Left ventricle myocardium inferior (tissue), 1 donor: ENCODE data around the gene PATJ. TPM values are rescaled to one million over a fixed set of nuclear protein-coding genes. Genes with fewer than 3 reads are reported as not detected.

Experiments used
- DNase-seq: peaks from one replicate; pipeline ENCODE4 v3.0.0-alpha.2; 2020
- H3K27ac ChIP-seq: fragments of 200-600 bp; replicated peaks from 2 replicates; pipeline ENCODE4 v1.8.0; 2021
- H3K27me3 ChIP-seq: fragments of 200-600 bp; 2 replicates; pipeline ENCODE4 v1.8.0; 2021; ENCODE audit warnings: low read depth
- H3K36me3 ChIP-seq: fragments of 200-600 bp; 2 replicates; pipeline ENCODE4 v1.8.0; 2021
- H3K4me1 ChIP-seq: fragments of 200-600 bp; 2 replicates; pipeline ENCODE4 v1.8.0; 2021
- H3K4me3 ChIP-seq: fragments of 200-600 bp; 2 replicates; pipeline ENCODE4 v1.8.0; 2021; ENCODE audit warnings: mild to moderate bottlenecking, moderate library complexity
- H3K9me3 ChIP-seq: fragments of 200-600 bp; replicated peaks from 2 replicates; pipeline ENCODE4 v1.8.0; 2021
- CTCF ChIP-seq: fragments of 200-600 bp; IDR thresholded peaks from 2 replicates; pipeline ENCODE4 v1.8.0; 2021; ENCODE audit warnings: antibody characterized with exemption, mild to moderate bottlenecking, borderline replicate concordance
- intact Hi-C: fragments of 100-400 bp; cut with micrococcal nuclease; formaldehyde crosslinking; loops from one replicate; pipeline ENCODE4 v1.11.0; 2022
- total RNA-seq: library from RNA; stranded (reverse); fragmentation: NEBNext Ultra II Directional; extraction: Animal tissue kit (Norgen Biotek cat#: 25700); gene quantifications from one replicate; pipeline ENCODE4 v1.2.1, GENCODE V29; 2021
- donor health status: DM: no; HTN: yes; CAD: no; lungs with severe emphysema.

Gene PATJ
- total RNA-seq, 1 donor from 2014 or later = 166 TPM

- H3K4me3 ChIP-seq = no peak overlapping the region
- intact Hi-C loops = no loop called here
- TF ChIP-seq CTCF = no peak
- no peak overlapping the region for H3K27ac ChIP-seq
- H3K36me3 ChIP-seq = no peaks in the 10 kb centered on the region
- H3K27me3 ChIP-seq = no peaks in the 10 kb centered on the region
- no peaks in the 10 kb centered on the region for H3K4me1 ChIP-seq
- no peaks in the 10 kb centered on the region for H3K9me3 ChIP-seq
- DNase-seq = no peak
Observed at GRCh38 chr1:61930116-61930645, 187.9 kb downstream of the PATJ start.

GRCh38 chr1:61931587-61932279 is 189.5 kb downstream of the PATJ start:
- no peaks in the 10 kb centered on the region for H3K4me1 ChIP-seq
- intact Hi-C loops = no loop called here
- no peaks in the 10 kb centered on the region for H3K9me3 ChIP-seq
- TF ChIP-seq CTCF = no peak
- no peaks in the 10 kb centered on the region for H3K36me3 ChIP-seq
- no peaks in the 10 kb centered on the region for H3K27me3 ChIP-seq
- H3K4me3 ChIP-seq = no peak overlapping the region
- no peak overlapping the region for H3K27ac ChIP-seq
- DNase-seq = no peak

GRCh38 chr1:61935516-61935915 is 193.2 kb downstream of the PATJ start:
- intact Hi-C loops = no loop called here

DNA sequence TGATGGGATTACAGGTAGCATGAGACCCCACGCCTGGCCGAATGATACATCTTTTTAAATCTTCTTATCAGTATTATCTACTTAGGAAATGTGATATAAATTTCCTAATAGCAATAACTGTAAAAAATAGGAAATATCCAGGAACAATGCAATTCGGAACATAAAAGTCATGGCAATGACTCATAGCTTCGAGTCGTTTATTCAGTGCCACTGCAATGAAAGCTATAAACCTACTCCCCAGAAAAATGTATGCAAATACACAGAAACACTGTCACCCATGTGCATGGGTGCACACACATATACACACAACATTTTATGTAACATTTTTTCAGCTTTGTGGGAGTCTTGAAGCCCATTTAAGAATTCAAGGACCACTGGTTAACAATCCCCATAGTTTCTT is 194.6 kb downstream of the PATJ start:
- DNase-seq = no peak
- no peaks in the 10 kb centered on the region for H3K4me1 ChIP-seq
- TF ChIP-seq CTCF = no peak
- H3K9me3 ChIP-seq = no peaks in the 10 kb centered on the region
- H3K27ac ChIP-seq = no peak overlapping the region
- H3K36me3 ChIP-seq = no peaks in the 10 kb centered on the region
- H3K4me3 ChIP-seq = no peak overlapping the region
- no peaks in the 10 kb centered on the region for H3K27me3 ChIP-seq
- intact Hi-C loops = no loop called here

More at GRCh38 chr1:61935516-61935915, 193.2 kb downstream of the PATJ start:
- no peak for TF ChIP-seq CTCF
- H3K27me3 ChIP-seq = no peaks in the 10 kb centered on the region
- H3K36me3 ChIP-seq = no peaks in the 10 kb centered on the region
- no peaks in the 10 kb centered on the region for H3K4me1 ChIP-seq
- H3K27ac ChIP-seq = no peak overlapping the region
- no peak for DNase-seq
- H3K9me3 ChIP-seq = no peaks in the 10 kb centered on the region
- H3K4me3 ChIP-seq = no peak overlapping the region

DNA sequence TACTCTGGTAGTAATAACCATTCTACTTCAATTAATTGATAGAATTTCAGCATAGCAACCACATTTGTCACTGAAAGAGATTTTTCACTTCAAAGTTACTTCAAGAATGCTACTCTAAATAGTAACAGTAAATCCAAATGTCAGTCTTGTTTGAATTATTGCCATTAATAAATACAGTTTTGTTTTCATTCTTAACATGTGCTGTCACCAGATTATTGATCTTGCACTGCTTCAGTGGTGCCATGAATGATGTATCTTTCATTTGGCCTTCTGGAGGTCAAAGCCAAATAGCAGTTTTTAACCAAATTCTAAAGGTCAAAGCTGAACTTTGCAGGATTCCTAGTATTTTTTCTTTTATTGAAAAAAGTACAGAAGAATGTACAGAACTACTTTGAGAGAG is 199.5 kb downstream of the PATJ start:
- DNase-seq = no peak
- Histone ChIP-seq H3K36me3 (no peaks in the 10 kb centered on the region), H3K9me3 (no peaks in the 10 kb centered on the region), H3K4me1 (no peaks in the 10 kb centered on the region), H3K27ac (no peak overlapping the region), H3K27me3 (no peaks in the 10 kb centered on the region), H3K4me3 (no peak overlapping the region)
- TF ChIP-seq CTCF = no peak
- intact Hi-C loops = no loop called here
